Measurements from ENCODE around the gene FCAMR.

The FCAMR gene

GRCh38 chr1:206911064-206911663 is 59.1 kb downstream of the FCAMR start:
- DNase-seq (ENCODE audit: low spot score), result peak; percentile 74

- no peak for DNase-seq (ENCODE audit: low spot score)
Measured at GRCh38 chr1:206909883-206910318, 60.4 kb downstream of the FCAMR start.

- DNase-seq (ENCODE audit: low spot score), result no peak
Measured at GRCh38 chr1:206909161-206909882, 60.9 kb downstream of the FCAMR start.

- DNase-seq (ENCODE audit: low spot score), result no peak
Measured at GRCh38 chr1:206908038-206908437, 62.2 kb downstream of the FCAMR start.

Data from COLO829 (cell line).